Measurements from ENCODE around the gene DCDC1.

The DCDC1 gene

DNA sequence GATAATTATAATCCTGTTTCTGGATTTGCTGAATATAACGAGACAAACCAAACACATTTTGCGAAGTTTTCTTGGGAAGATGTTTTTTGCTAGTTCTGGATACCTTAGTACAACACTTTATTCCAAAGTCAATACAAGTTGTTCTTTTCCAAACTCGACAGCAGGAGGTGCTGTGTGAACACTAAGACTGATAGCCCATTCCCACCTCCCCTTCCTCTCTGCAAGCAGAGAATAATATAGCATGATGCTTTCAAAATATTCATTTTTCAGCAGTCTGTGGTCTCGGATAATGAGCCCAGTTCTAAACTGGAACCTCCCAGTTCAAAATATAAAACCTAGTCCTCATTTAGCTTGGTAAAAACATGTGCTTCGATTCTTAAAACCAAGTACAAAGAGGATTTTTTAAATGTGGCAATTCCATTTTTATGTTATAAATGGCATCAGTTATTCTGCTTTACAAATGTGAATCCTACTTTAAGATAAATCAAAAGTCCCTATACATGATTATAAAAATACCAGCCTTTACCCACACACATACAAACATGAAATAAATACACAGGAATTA is 129.1 kb downstream of the DCDC1 start:
- Histone ChIP-seq H3K27me3 (ENCODE audit: control insufficient read depth in 2 of 2, insufficient read depth in 2 of 2, low read length in 2 of 2) (no peaks in the 10 kb centered on the region), H3K27ac (ENCODE audit: low read depth in 2 of 2, low read length in 2 of 2) (no peak overlapping the region), H3K9ac (ENCODE audit: low read depth in 1 of 2, low read length in 2 of 2) (no peak overlapping the region), H3K36me3 (ENCODE audit: control insufficient read depth in 2 of 2, insufficient read depth in 2 of 2, low read length in 2 of 2) (no peaks in the 10 kb centered on the region), H3K9me3 (ENCODE audit: control insufficient read depth in 2 of 2, low read length in 2 of 2) (no peaks in the 10 kb centered on the region), H3K4me3 (ENCODE audit: low read length in 2 of 2) (no peak overlapping the region), H3K4me1 (ENCODE audit: control insufficient read depth in 2 of 2, insufficient read depth in 2 of 2, low read length in 2 of 2) (no peaks in the 10 kb centered on the region)

DNA sequence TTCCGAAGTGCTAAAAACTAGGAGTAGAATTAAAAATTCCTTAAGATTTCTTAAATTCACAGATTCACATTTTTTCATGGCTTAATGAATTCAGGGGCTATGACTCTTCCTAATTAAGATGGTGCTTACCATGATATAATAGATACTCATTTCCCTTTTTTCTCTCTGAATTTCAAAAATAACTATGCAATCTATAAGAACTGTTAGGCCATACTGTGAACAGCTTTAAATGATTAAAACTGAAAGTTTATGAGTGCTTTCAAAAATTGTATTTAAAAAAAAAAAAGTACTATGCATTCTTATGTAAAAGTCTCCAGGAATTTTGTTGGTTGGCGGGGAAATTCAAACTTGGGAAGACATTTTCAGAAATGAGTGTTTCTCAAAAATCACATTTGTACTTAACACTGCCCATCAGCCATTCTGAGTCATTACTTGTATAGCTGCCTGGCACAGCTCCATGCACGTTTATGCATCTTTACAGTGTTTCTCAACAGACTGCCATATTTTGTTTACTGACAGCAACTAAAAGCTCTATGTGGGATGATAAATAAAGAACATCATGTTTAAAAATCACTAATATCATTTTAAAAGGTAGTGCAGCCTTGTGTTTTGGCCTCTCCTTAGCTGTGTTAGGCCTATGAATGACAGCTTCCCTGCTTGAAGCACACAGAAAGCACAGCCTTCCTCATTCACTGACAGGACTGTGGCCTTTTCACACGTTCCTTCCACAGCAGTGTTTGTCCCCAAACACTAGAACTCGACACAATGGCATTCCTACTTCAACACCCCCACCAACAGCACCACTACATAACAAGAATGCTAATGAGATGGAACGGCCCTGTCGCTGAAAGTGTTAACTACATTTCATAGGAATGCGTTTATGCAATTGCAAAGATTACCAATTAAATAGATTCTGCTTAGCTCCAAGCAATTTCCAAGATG is 131.4 kb downstream of the DCDC1 start:
- no peaks in the 10 kb centered on the region for H3K9me3 ChIP-seq (ENCODE audit: control insufficient read depth in 2 of 2, low read length in 2 of 2)
- no peak overlapping the region for H3K9ac ChIP-seq (ENCODE audit: low read depth in 1 of 2, low read length in 2 of 2)
- no peak overlapping the region for H3K4me3 ChIP-seq (ENCODE audit: low read length in 2 of 2)
- H3K27me3 ChIP-seq (ENCODE audit: control insufficient read depth in 2 of 2, insufficient read depth in 2 of 2, low read length in 2 of 2): no peaks in the 10 kb centered on the region
- H3K27ac ChIP-seq (ENCODE audit: low read depth in 2 of 2, low read length in 2 of 2): no peak overlapping the region
- H3K4me1 ChIP-seq (ENCODE audit: control insufficient read depth in 2 of 2, insufficient read depth in 2 of 2, low read length in 2 of 2): no peaks in the 10 kb centered on the region
- H3K36me3 ChIP-seq (ENCODE audit: control insufficient read depth in 2 of 2, insufficient read depth in 2 of 2, low read length in 2 of 2): no peaks in the 10 kb centered on the region

DNA sequence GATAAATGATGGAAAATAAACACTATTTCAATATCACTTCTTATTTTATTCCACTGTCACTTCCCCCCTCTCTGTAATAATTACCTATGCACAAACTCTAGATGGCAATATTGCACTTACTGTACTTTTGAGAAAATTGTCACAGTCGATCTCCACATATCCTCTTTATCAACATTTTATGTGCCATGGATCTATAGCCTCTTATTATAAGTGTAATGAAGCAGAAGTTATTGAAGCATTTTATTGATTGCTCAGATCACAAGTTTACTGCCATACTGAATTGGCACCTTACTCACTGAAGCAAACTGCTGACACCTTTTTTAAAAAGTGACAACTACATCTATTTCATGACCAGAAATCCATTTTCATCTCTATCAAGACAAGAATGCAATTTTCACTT is 133.4 kb downstream of the DCDC1 start:
- Histone ChIP-seq H3K27me3 (ENCODE audit: control insufficient read depth in 2 of 2, insufficient read depth in 2 of 2, low read length in 2 of 2) (no peaks in the 10 kb centered on the region), H3K4me3 (ENCODE audit: low read length in 2 of 2) (no peak overlapping the region), H3K4me1 (ENCODE audit: control insufficient read depth in 2 of 2, insufficient read depth in 2 of 2, low read length in 2 of 2) (no peaks in the 10 kb centered on the region), H3K9ac (ENCODE audit: low read depth in 1 of 2, low read length in 2 of 2) (no peak overlapping the region), H3K36me3 (ENCODE audit: control insufficient read depth in 2 of 2, insufficient read depth in 2 of 2, low read length in 2 of 2) (no peaks in the 10 kb centered on the region), H3K9me3 (ENCODE audit: control insufficient read depth in 2 of 2, low read length in 2 of 2) (no peaks in the 10 kb centered on the region), H3K27ac (ENCODE audit: low read depth in 2 of 2, low read length in 2 of 2) (no peak overlapping the region)

DNA sequence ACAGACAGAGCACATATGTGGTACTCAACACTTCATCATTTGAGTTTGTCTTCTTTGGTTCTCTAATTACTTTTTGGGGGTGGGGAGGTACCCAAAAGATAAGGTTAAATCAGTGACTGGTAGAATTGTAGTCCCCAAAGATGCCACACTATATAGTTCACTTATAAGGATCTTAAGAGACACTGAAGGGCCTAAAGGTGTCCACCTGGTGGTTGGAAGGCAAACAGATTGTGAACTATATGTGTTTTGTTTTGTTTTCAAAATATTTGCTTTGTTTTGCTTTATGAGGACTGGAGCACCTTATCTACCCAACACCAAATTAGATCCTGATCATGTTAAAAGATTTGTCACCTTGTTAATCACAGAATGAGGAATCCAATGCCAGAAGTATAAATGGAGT is 136.1 kb downstream of the DCDC1 start:
- H3K4me3 ChIP-seq (ENCODE audit: low read length in 2 of 2): no peak overlapping the region
- no peak overlapping the region for H3K27ac ChIP-seq (ENCODE audit: low read depth in 2 of 2, low read length in 2 of 2)
- H3K36me3 ChIP-seq (ENCODE audit: control insufficient read depth in 2 of 2, insufficient read depth in 2 of 2, low read length in 2 of 2): no peaks in the 10 kb centered on the region
- no peak overlapping the region for H3K9ac ChIP-seq (ENCODE audit: low read depth in 1 of 2, low read length in 2 of 2)
- no peaks in the 10 kb centered on the region for H3K9me3 ChIP-seq (ENCODE audit: control insufficient read depth in 2 of 2, low read length in 2 of 2)
- H3K4me1 ChIP-seq (ENCODE audit: control insufficient read depth in 2 of 2, insufficient read depth in 2 of 2, low read length in 2 of 2): no peaks in the 10 kb centered on the region
- no peaks in the 10 kb centered on the region for H3K27me3 ChIP-seq (ENCODE audit: control insufficient read depth in 2 of 2, insufficient read depth in 2 of 2, low read length in 2 of 2)

DNA sequence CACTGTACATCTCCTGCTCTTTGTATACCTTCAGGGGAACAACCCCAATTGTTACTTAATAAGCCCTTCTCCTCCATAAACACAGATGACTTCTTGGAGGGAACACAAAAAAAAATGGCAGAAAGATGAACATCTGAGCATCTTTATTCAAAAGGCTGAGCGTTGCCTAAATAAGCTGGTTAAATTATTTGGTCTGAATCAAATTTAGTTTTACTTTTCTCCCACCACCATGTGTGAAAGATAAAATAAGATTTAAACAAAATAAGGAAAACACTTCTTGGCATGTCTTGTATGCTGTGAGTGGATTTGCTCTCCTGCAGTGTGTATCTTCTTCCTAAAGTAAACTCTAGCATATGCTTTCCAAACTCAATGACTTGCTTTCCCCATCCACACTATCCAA is 137.9 kb downstream of the DCDC1 start:
- Histone ChIP-seq H3K4me1 (ENCODE audit: control insufficient read depth in 2 of 2, insufficient read depth in 2 of 2, low read length in 2 of 2) (no peaks in the 10 kb centered on the region), H3K9ac (ENCODE audit: low read depth in 1 of 2, low read length in 2 of 2) (no peak overlapping the region), H3K9me3 (ENCODE audit: control insufficient read depth in 2 of 2, low read length in 2 of 2) (no peaks in the 10 kb centered on the region), H3K4me3 (ENCODE audit: low read length in 2 of 2) (no peak overlapping the region), H3K27ac (ENCODE audit: low read depth in 2 of 2, low read length in 2 of 2) (no peak overlapping the region), H3K36me3 (ENCODE audit: control insufficient read depth in 2 of 2, insufficient read depth in 2 of 2, low read length in 2 of 2) (no peaks in the 10 kb centered on the region), H3K27me3 (ENCODE audit: control insufficient read depth in 2 of 2, insufficient read depth in 2 of 2, low read length in 2 of 2) (no peaks in the 10 kb centered on the region)

DNA sequence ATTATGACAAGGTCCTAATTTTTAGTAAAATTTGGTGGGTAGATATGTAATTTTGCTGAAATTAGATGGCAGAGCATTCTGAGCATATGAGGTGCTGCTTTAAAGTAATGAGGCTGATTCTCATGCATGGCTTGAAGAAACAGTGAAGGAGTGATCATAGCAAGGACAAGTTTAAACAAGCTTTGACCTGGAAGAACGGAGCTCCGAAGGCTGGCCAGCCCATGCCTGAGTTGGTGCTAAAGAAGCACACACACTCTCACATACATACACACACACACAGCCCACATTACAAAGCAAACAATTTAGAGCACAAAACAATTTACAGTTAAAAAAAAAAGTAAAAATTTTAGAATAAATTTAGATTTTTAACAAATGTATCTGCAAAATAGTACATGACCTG is 150.7 kb downstream of the DCDC1 start:
- Histone ChIP-seq H3K4me1 (ENCODE audit: control insufficient read depth in 2 of 2, insufficient read depth in 2 of 2, low read length in 2 of 2) (no peaks in the 10 kb centered on the region), H3K36me3 (ENCODE audit: control insufficient read depth in 2 of 2, insufficient read depth in 2 of 2, low read length in 2 of 2) (no peaks in the 10 kb centered on the region), H3K9me3 (ENCODE audit: control insufficient read depth in 2 of 2, low read length in 2 of 2) (no peaks in the 10 kb centered on the region), H3K27ac (ENCODE audit: low read depth in 2 of 2, low read length in 2 of 2) (no peak overlapping the region), H3K27me3 (ENCODE audit: control insufficient read depth in 2 of 2, insufficient read depth in 2 of 2, low read length in 2 of 2) (no peaks in the 10 kb centered on the region), H3K4me3 (ENCODE audit: low read length in 2 of 2) (no peak overlapping the region), H3K9ac (ENCODE audit: low read depth in 1 of 2, low read length in 2 of 2) (no peak overlapping the region)

DNA sequence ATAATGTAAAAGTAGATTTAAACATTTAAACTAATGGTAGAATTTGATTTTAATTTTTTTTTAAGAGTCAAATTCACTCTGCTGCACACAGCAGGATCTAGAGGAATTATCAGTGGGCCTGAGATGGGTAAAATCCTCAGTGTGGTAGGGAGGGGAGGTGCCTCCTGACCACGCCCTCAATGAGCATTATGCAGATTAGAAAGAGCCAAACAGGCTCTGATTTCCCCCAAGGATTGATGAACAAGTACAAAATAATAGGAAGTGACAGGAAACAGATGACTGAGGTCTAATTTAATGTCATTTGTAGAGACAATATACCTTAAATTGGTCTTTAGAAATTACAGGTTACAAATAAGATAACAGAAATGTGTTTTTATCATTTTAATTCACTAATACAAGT is 155.2 kb downstream of the DCDC1 start:
- Histone ChIP-seq H3K9me3 (ENCODE audit: control insufficient read depth in 2 of 2, low read length in 2 of 2) (no peaks in the 10 kb centered on the region), H3K4me1 (ENCODE audit: control insufficient read depth in 2 of 2, insufficient read depth in 2 of 2, low read length in 2 of 2) (no peaks in the 10 kb centered on the region), H3K27me3 (ENCODE audit: control insufficient read depth in 2 of 2, insufficient read depth in 2 of 2, low read length in 2 of 2) (no peaks in the 10 kb centered on the region), H3K27ac (ENCODE audit: low read depth in 2 of 2, low read length in 2 of 2) (no peak overlapping the region), H3K4me3 (ENCODE audit: low read length in 2 of 2) (no peak overlapping the region), H3K36me3 (ENCODE audit: control insufficient read depth in 2 of 2, insufficient read depth in 2 of 2, low read length in 2 of 2) (no peaks in the 10 kb centered on the region), H3K9ac (ENCODE audit: low read depth in 1 of 2, low read length in 2 of 2) (no peak overlapping the region)

DNA sequence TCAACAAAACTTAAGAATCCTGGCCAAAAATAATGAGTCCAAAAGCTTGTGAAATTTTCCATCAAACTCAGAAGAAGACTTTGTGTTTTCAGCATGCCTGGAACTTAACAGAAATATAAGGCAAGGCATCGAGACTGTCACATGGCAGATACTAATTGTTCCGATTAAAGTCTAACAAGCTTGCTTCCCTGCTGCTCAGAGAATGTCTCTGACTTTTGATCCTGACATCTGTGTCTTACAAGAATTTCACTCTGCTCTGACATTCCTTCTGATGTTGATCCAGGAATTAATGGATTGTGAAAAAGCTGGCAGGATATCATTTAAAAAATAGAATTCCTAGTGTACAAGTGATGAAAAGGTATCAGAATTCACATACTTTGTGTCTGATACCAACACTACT is 170.2 kb downstream of the DCDC1 start:
- Histone ChIP-seq H3K9ac (ENCODE audit: low read depth in 1 of 2, low read length in 2 of 2) (no peak overlapping the region), H3K27ac (ENCODE audit: low read depth in 2 of 2, low read length in 2 of 2) (no peak overlapping the region), H3K4me1 (ENCODE audit: control insufficient read depth in 2 of 2, insufficient read depth in 2 of 2, low read length in 2 of 2) (no peaks in the 10 kb centered on the region), H3K9me3 (ENCODE audit: control insufficient read depth in 2 of 2, low read length in 2 of 2) (no peaks in the 10 kb centered on the region), H3K4me3 (ENCODE audit: low read length in 2 of 2) (no peak overlapping the region), H3K36me3 (ENCODE audit: control insufficient read depth in 2 of 2, insufficient read depth in 2 of 2, low read length in 2 of 2) (no peaks in the 10 kb centered on the region), H3K27me3 (ENCODE audit: control insufficient read depth in 2 of 2, insufficient read depth in 2 of 2, low read length in 2 of 2) (no peaks in the 10 kb centered on the region)

DNA sequence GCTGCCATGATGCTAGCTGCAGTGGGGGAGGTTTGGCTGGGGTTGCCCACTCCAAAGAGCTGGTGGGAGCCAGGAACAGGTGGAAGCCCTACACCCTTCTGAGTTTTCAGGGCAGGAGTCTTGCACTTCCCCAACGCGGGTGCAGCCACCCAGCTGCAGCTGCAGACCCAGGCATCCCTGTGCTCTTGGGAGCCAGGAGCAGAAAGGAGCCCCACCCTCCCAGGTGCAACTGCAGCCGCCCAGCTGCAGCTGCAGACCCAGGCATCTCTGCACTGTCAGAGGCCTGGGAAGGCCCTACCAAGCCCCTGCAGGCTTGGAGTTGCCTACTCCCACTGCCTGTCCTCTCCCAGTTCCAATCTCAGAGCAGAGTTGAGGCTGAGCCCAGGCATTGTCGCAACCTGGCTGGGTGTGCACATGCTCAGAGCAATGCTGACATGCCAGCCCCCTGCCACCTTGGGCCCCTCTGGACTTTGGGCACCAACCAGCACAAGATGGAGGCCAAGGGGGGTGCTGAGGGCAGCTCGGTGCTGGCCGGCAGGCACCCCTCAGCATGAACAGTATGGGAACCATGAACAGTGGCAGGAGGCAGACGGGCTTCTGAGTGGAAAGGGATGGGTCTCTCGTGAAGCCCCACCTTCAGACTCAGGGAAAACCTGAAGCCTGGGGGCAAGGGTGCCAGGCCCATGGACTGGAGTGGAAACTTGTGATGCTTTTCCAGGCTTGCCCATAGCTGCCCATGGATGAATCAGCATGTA is 195.4 kb downstream of the DCDC1 start:
- H3K36me3 ChIP-seq (ENCODE audit: control insufficient read depth in 2 of 2, insufficient read depth in 2 of 2, low read length in 2 of 2): no peaks in the 10 kb centered on the region
- H3K4me3 ChIP-seq (ENCODE audit: low read length in 2 of 2): no peak overlapping the region
- no peaks in the 10 kb centered on the region for H3K4me1 ChIP-seq (ENCODE audit: control insufficient read depth in 2 of 2, insufficient read depth in 2 of 2, low read length in 2 of 2)
- H3K9ac ChIP-seq (ENCODE audit: low read depth in 1 of 2, low read length in 2 of 2): no peak overlapping the region
- no peak overlapping the region for H3K27ac ChIP-seq (ENCODE audit: low read depth in 2 of 2, low read length in 2 of 2)
- H3K9me3 ChIP-seq (ENCODE audit: control insufficient read depth in 2 of 2, low read length in 2 of 2): peaks cover 0 to 4% of the 10 kb centered on the region in 2 donors
- H3K27me3 ChIP-seq (ENCODE audit: control insufficient read depth in 2 of 2, insufficient read depth in 2 of 2, low read length in 2 of 2): no peaks in the 10 kb centered on the region
